ENCODE data around the gene SAMD5.
"Not testable (repeated sequence)": the region's sequence is repeated elsewhere in the genome, so short reads cannot be mapped to it uniquely, and the experiment has no call there.

The SAMD5 gene

DNA sequence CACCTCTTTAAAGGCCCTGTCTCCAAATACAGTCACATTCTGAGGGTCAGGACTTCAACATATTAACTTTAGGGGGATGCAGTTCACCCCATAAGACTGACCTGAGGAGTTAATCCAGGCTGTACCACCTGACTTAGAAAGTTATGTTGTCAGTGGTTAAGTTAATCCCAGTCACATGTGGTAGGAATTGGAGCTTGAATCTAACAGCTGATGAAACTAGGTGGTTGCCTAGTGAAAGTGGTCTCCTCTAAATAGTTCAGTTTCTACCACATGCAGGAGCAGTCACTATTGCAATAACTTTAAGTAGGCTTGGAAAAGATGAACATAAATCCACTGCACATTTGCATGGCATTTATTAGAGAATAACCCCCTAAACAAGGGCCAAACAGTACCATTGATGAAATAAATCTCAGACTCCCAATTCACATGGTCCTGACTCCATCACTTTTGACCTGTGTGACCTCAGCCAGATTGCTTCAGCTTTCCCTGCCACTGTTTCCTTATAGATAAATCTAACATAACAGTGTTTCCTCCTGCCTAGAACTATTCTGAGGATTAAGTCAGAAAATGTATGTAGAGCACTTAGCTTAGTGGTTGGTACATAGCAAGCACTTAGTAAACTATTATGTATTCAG lies 20.1 kb downstream of the SAMD5 start:
- DNase-seq, result no peak

DNA sequence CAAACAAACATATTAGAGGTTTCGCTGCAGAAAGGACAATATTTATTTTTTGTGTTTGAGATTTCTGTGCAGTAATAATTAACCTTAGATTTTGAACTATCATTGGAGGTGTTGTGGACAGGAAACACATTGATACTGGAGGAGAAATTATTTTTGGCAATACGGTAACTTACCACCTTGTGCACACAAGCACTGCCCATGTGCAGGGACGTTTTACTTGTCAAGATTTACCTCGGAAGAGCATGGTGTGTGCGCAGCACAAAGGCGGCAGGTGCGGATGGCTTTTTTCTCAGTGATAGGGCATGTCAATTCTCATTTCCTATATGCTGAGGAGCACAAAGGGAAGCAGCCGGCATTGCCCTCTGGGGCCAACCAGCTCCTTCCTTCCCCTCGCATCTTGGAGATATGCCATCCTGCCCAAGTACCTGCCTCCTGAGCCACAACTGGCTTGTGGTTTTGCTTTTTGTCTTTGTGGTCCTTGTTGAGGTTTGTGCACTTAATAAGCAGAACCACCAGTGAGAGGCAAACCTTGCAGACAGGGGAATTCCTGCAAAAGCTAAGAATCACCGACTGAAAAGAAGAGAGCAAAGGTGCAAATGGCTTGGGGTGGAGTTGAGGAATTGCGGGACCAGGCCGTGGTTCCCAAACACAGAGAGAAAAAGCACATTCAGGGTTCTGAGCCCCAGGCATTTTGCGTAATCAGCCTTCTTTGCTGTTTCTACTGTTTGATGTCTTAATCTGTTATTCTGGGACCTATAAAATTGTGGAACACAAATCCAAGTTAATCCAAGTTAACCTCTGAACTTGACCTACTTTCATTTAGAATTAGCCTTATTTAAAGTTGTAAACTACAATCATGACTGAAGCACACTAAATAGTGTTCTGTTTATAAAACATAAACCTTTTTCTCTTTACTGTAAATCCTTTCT lies 21.9 kb downstream of the SAMD5 start:
- DNase-seq, result no peak

DNA sequence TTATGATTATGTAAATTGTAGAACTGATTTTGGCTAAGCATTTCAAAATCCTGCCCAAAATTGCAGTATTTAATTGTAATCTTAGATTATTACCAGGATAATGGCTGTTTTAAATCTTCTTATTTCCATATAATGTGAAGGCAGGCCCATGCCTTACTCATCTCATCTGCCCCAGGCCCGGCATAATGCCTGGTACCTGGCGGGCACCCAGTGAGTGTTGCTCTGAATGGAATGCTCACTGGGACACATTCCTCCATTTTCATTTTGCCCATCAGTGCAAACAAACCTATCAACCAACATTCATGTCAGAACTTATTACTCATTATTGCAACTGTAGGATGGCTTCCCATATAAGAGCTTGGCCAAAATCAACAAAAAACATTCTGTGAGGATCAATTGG lies 22.8 kb downstream of the SAMD5 start:
- DNase-seq, result no peak

DNA sequence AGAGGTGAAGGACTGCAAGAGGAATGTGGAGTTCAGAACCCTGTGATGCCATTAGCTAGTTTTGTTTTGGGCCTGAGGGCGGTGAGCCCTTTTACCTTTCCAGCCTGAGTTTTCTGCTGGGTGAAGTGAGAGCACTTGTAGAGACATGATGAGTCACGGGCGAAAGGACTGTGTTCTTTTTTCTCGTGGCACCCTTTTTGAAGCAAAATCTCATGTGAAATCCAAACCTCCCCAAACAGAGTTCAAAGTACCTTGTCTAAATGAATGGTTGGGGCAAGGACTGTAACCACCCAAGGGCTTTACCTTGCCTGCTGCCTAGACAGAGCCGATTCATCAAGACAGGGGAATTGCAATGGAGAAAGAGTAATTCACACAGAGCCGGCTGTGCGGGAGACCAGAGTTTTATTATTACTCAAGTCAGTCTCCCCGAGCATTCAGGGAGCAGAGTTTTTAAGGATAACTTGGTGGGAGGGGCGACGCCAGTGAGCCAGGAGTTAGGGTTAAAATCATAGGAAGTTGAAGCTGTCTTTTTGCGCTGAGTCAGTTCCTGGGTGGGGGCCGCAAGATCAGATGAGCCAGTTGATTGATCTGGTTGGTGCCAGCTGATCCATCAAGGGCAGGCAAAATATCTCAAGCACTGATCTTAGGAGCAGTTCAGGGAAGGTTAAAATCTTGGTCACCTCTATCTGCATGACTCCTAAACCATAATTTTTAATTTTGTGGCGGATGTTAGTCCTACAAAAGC lies 25.8 kb downstream of the SAMD5 start:
- no peak for DNase-seq

DNA sequence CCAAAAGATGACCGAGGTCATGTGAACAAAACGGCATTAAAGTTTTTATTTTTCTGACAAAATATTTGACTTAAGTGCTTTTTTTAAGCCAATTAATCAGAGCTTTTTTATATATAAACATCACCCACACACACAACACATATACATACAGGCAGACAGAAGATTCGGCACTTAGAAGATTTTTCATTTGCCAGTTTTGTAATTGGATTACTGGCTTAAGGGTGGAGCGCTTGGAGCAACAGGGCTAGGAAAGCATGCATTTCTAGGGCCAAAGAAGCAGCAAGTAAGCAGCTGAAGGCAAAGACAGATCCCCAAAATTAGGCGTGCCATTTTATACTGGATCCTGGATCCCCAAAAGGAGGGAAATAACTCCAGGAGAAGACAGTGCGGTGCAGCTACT lies 30.3 kb downstream of the SAMD5 start:
- no peak for DNase-seq

DNA sequence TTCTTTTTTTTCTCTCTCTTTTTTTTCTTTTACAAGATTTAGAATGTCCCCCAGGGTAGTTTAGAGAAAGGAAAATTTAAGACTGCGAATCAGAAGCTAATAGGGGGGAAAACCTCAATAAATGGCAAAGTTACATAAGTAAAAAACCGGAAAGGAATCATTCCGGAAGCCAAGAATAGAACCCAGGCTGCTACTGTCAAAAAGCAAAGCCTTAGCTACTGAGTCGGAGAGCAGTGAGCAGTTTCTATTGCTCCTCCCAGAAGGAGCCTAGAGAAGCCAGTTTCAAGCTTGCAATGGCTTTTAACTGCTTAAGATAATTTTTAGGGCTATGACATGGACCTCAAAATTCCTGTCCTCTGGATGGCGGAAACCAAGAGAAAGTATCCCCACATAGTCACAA lies 31.6 kb downstream of the SAMD5 start:
- no peak for DNase-seq

DNA sequence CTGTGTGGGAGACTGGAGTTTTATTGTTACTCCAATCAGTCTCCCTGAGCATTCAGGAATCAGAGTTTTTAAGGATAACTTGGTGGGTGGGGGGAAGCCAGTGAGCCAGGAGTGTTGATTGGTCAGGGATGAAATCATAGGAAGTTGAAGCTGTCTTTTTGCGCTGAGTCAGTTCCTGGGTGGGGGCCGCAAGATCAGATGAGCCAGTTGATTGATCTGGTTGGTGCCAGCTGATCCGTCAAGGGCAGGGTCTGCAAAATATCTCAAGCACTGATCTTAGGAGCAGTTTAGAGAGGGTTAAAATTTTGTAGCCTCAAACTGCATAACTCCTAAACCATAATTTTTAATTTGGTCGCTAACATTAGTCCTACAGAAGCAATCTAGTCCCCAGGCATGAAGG lies 33.9 kb downstream of the SAMD5 start:
- DNase-seq, result not testable (repeated sequence)

DNA sequence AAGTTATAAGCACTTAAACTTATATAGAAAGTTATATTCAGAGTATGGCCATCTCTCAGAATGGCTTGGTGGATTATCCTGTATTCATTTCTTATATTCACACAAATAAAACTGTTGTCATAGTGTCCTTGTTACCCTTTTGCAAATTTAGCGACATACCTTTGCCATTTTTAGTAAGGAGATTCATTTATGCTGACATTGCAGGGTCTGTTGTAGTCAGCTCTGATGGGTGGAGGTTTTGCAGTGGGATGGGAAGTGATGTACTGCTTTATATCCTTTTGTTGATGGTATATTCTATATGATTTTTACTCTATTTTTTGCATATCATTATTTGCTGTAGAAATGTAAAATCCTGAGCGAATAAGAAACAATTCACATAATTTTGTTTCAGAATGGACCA lies 35.9 kb downstream of the SAMD5 start:
- DNase-seq, result no peak

DNA sequence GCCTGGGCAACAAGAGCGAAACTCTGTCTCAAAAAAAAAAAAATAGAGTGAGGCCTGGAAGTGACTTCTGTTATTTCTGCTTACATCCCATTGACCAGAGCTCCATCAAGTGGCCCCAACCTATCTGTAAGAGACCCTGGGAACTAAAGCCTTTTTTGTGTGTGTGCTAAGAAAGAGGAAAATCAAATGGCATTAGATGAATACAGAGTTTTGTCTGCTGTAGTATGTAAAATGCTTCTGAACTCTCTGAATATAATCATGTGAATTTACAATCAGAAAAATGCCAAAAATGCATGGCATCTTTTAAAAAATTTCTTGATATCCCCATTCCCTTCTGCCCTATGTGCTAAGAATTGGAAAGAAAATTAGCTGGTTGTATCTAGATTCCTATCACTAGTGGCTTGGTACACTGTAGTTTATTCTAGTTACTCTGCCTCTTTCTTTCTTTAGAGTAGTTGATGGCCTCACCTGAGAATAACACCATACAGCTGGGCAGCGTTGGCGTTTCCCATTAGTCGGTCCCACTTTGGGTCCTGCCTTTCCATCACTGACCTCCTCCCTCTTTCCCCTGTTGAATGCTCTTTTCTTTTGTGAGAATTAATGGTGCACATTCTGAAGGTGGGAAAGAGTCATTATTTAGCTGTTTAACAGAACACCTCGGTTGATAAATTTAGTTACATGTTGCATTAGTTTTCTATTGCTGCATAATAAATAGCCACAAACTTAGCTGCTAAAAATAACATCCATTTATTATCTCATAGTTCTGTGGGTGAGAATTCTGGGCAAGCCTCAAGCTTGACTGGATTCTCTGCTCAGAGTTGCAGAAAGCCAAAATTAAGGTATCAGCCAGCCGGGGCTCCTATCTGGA lies 38.2 kb downstream of the SAMD5 start:
- no peak for DNase-seq

DNA sequence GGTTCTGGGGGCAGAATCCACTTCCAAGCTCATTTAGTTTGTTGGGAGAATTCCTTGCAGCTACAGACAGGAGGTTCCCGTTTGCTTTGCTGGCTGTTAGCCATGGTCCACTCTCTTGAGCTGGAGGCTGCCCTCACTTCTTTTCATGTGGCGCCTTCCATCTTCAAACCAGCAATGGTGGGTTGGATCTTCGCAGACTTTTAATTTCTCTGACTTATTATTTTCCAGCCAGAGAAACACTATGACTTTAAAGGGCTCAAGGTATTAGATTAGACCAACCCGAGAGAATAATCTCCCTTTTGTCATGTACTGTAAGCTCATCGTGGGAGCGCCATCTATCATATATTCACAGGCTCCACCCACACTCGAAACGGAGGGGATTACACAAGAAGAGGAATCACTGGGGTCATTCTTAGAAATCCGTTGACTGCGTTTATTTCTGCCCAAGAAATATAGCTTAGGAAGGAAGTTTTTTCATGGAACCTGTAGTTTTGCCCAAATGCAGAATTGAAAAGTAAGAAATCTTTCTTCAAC lies 38.9 kb downstream of the SAMD5 start:
- DNase-seq, result no peak

DNA sequence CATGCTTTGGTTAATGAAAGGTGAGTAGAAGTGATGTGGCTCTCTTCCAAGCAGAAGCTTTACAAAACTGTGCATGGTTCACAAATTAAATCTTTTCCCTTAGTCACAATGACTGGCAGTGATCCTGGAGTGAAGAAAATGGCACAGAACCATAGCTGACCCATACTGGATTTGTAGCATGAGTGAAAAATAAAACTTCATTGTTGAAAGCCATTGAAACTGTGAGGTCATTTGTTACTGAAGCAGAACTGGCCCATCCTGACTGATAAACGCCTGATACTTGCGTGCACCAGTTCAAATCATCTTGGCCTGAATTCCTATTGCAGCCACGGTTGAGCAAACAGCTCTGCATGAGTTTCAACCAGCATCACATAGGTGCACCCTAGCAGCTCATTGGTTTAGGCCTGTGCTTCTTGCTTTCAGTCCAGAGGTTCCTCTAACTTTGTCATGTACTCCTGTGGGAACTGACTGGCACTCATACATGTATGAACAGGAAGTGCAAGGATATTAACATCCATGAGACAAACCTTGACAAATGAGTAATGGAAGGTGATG lies 40.5 kb downstream of the SAMD5 start:
- DNase-seq, result no peak

DNA sequence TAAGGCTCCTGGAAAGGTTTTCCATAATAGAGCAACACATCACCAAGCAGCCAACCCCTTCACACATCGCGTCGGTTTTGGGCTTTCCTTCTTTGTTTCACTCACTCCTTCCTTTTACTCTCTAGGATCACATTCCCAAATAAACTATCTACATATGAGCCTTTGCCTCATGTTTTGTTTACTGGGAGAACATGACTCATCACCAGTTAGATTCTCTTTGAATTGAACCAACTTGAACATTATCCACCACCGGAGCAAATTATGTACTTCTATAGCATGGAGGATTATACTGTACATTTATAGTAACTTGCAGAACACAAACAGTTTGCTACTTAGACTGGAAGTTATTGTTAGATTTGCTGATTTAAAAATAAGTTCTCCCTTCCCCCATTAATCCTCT lies 41.0 kb downstream of the SAMD5 start:
- DNase-seq, result no peak

DNA sequence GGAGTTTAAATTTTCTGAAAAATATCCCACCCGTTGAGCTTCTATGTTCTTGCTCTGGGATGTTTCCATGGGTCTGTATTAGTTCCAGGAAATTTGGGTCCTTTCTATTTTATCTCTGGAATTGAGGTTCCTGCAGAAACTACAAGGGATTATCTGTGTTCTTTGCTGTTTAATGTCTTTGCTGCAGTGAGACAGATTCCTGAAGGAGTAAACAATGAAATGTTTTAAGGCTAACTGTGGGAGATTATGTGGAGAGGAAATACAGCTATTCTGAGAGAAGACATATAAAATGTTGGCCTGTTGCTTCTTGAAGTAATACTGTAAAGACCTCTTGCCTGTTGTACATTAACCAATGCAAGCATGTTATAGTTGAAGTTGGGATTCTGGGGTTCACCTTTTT lies 43.5 kb downstream of the SAMD5 start:
- DNase-seq, result no peak

DNA sequence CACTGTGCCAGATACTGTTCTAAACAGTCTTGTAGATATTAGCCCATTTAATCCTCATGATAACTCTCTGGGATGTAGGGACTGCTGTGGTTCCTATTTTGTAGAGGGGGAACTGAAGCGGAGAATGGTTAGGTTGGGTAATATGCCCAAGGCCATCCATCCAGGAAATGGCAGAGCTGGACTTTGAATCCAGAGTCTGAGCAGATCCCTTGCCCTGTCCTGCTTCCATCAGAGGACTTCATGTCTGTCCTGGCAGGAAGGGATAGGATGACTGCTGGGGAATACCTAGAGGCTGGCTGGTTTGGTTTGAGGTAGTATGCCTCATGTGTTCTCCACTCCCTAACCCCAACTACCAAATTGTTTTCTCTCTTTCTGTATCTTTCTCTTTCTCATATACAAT lies 44.6 kb downstream of the SAMD5 start:
- DNase-seq, result no peak

DNA sequence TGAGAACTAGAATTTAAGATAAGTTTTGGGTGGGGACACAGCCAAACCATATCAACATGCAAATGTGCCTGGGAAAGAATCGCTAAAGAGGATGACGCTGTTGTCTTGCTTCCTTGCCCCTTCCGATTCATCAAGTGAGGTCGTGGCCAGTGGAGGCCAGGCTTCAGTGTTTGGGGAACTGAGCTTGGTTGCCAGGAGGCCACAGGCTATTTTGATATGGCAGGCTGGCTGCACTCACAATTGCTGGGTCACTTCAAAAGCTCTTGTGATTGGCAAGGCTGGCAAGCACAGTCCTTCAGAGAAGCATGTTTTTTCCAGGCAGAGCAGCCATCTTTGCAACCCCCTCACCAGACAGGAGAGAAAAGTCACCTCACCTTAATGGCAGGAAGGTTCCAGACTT lies 45.8 kb downstream of the SAMD5 start:
- DNase-seq, result no peak

DNA sequence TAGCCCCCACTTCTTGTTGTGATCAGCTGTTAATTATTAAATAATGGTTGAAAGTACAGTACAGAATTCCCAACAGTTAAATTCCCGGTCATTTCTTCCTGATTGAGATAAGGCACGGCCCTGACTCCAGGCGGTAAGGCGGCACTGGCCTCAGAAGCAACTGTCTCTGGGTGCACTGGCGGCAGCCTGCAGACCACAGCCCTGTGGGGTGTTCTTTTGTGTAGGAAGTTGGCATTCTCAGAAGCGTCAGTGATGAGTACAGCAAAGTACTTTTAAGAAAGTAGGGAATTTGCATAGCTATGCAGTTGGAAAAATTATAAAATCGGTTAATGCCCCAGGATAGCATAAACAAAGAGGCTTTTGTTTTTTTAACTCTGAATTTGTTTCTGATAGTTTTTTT lies 50.5 kb downstream of the SAMD5 start:
- no peak for DNase-seq

DNA sequence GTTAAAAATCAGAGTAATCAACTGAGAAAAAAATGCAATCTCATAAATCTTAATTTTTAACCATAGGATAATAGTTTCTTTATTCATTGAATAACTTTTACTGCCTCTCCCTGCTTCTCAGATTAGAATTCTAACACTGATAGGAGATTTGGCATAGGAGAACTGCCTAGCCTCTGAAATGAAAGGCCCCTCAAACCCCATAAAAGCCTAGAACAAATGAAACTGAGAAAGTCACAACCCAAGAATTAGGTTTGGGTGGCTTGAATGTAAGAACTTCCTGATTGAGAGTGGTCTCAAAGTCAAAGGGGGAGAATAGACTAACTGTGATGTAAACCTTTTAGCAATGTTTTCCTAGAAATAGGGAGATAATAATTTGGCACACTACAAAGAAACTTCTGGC lies 52.2 kb downstream of the SAMD5 start:
- DNase-seq, result no peak

DNA sequence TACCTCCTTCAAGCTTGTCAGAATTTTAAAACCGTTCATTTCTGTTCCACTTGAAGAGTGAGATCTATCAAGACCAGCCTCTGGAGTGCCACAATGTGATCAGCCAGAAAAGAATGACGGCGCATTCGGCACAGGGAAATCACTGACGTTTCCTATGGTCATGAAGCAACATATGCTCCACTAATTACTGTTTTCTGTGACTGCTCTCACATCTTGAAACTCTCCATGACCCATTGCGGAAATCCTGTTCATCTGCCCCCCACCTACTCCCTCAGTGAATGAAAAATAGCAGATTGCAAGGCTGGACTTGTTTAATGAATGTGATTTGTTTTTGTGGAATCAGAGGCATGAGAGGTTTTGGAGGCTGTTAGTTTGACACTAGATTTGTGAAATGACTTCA lies 53.2 kb downstream of the SAMD5 start:
- no peak for DNase-seq

DNA sequence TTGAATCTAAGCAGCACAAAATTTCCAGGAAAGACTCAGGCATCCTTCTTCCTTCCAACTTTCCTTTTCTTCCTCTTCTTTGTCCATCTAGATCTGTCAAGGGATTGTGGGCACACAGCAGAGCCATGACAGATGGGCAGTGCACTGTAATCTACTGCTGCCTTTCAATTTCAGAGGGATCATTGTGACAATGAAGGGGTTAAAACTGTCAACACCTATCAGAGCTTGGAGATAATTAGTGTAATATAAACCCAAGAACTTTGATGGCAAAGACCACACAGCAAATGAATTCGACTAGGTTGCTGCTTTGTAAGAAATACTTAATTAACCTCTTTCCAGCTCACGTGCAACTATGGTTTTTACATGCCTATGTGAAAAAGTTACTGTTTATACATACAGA lies 55.0 kb downstream of the SAMD5 start:
- DNase-seq, result no peak

DNA sequence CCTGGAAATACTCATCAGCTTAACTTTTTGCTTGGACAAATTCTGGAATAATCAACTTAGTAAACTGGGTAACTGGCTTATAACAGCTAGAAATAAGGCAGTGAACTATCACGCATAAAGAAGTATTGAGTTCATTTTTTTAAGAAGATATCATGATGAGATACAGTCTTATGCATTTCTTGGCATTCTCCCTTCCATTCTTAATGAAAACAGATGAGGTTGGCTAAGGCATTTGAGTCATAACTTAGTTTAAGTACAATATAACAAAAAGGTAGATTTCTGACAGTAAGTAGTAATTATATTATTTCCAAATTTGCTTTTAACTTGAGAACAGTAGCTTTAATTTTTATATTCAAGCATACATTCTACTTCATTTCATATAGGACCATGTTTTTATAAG lies 56.1 kb downstream of the SAMD5 start:
- no peak for DNase-seq

DNA sequence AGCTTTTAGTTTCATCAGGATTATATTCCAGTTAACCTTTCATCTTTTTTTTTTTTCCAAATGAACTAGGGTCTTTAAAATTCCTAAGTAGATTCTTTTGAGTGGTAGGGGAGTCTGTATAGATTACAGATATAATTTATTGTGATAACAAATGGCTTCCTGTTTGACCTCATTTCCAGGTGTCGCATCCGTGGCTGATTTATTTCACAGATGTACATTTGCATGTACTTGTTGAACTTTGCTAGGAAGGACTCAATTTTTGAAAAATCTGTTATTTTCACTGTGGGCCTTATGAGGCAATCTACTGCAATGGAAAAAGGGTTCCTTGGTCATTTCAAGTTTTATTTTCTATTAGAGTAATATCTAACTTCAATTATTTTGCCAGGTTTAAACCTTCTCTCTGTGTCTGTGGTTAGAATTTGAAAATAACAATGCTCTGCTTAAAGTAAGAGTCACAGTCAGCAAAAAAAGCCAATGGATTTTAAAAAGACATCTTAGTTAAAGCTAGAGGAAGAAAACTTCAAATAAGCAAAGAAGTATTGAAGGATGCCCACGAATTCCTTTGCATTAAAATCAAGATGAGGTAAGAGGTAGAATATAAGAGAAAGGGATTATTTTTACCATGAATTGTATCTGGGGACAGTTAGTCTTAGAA lies 57.9 kb downstream of the SAMD5 start:
- DNase-seq, result no peak
